HG03565 (cell line): ENCODE measurements around the gene FRRS1L.

Experiments used
- ATAC-seq: cut with Tn5 transposase; IDR thresholded peaks from one replicate; pipeline ENCODE4 v1.9.1; 2021; ENCODE audit warnings: mild to moderate bottlenecking, moderate library complexity; ENCODE audit not compliant: unreplicated experiment

The FRRS1L gene

GRCh38 chr9:109166771-109167601 is at the start of gene FRRS1L:
Gene FRRS1L (minus strand): TSS chr9:109167249. CDS start chr9:109167138, 111 bp downstream.
- ATAC-seq: no peak

- no peak for ATAC-seq
Measured at GRCh38 chr9:109214414-109214813, 47.4 kb upstream of the FRRS1L start.

DNA sequence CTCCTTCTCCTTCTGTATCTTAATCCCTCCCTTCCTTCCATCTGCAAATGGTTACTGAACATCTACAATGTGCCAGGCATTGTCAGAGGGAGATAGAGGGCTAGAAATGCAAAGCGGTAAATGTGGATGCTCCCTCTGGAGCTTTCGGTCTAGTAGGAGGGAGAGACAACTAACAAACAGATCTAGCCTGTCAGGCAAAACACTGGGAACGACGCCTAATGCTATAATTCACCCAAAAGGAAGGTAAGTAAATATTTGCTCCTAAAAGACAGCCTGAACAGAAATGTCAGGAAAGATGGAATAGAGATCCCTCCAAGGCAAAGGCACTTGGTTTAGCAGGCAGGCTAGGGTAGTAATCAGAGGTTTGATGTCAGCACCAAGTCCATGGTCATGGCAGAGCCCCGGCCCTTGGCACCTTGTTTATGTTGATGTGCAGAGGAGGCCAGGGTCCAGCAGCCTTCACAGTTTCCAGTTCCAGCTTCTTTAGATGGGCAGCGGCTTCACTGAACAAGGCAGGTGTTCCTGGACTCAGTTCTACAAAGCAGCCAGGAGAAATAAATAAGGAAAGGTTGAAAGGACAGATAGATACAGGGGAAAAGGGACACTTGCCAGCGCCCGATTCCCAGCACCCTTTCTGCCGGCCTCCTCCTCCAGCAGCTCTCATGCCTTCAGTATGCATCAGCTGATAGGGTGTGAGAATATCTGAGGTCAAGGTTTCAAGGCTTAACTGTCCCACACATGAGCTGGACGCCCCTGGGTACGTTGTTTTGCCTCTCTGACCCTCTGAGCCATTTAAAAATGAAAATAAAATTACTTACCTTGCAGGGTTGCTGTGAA is 46.5 kb upstream of the FRRS1L start:
- no peak for ATAC-seq

DNA sequence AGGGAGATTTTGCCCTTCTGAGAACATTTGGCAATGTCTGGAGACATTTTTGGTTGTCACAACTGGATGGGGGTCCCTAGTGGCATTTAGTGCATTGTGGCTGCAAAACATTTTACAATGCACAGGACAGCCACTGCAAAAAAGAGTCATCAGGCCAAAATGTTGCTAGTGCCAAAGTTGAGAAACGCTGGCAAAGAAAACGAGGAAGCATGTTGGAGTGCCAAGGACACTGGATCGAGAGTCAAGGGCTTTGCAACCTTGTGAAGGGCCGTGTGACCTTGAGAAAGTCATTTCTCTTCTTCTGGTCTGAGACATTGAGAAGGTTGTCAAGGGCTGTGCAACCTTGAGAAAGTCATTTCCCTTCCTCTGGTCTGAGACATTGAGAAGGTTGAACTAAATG is 45.7 kb upstream of the FRRS1L start:
- ATAC-seq: no peak

DNA sequence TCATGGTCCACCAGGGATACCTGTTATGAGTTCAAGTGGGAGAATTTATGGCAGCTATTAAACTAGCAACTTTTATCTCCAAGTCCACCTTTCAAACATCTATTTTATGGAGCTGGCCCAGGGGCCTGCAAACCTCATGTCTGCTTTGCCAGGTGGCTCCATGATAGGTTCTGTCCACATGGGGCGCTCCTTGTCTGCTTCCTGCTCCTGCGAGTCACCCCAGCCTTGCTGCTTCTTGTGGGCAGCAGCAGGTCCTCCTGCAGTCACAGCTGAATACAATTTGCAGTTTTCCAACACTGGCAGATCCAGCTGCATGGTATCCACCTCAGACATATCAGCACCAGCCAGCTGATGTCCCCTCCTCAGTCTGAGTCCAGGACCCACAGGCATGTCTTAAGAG is 39.6 kb upstream of the FRRS1L start:
- ATAC-seq: no peak

DNA sequence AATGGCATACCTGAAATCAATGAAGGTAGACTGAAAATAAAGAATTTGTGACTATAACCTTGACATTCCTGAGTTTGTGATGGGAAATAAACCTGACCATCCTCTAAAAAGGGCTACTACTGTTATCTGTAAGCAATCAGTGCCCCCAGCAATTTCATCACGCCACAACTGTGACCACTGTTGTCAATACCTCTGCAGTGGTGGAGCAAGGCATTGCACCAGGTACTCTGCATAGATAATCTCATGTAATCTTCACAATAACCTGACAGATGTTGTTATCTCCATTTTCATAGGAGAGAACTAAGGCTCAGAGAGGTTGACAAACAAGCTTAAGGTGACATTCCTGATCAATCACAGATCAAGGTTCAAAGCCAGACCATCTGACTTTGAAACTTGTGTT is 38.5 kb upstream of the FRRS1L start:
- no peak for ATAC-seq

DNA sequence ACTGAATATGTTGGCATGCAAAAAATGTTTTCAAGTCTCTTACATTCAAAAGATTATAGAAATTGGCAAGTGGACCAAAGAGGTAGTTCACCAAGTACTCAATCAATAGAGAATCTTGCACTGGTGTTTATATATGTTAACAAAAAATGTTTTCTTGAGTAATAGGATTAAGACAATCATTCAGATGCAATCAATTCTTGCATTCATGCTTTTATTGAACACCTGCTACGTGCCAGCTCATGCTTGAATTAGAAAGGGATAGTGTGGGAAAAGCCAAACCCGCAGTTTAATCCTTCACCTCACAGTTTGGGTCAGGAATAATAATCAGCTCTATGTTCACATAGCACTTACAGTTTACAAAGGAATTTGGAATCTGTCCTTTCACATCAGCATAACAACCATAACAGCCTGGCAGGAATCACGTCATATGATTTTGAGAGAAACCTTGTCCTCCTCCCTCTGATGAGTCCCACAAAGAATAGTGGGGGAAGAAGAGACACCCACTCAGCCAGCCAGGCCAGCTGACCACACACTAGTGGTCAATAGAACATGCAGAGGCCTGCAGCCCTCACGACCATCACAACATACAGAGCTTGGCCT is 36.8 kb upstream of the FRRS1L start:
- ATAC-seq: no peak

DNA sequence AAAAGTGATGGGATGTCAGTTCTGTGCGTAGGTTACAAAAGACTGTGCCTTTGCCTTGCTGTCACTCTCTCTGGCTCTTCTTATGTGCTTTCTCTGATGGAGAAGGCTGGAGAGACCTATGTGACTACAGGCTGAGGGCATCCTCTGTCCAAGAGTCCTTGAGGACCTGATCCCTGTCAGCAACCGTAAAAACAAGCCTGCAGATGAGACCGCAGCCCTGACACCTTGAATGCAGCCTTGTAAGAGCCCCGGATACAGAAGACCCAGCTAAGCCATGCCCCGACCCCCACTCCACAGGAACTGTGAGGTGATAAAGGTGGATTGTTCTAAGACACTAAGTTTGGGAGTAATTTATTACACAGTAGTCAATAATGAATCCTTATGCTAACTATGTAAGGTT is 32.6 kb upstream of the FRRS1L start:
- no peak for ATAC-seq

- ATAC-seq: no peak
Measured at GRCh38 chr9:109198736-109199382, 31.8 kb upstream of the FRRS1L start.

GRCh38 chr9:109193974-109194556 is 27.0 kb upstream of the FRRS1L start:
- ATAC-seq: no peak

GRCh38 chr9:109192732-109193361 is 25.8 kb upstream of the FRRS1L start:
- ATAC-seq: no peak

DNA sequence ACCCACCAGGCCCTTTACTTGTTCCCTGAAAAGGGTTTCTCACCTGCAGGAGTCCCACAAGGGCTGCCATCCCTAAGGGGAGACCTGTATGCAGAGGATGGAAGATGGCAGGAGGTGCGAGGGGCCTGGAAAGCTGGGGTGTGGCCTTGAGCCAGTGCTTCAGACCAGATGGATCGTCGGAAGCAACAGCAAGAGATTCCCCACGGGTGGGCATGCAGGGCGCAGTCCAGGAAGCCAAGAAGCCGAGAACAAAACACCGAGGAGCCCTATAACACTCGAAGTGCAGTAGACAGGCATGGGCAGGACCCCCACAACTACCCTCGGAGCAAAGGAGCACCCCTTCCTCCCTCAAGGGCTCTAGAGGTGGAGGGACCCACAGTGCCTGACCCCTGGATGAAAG is 24.7 kb upstream of the FRRS1L start:
- ATAC-seq: no peak

GRCh38 chr9:109190151-109190550 is 23.1 kb upstream of the FRRS1L start:
- ATAC-seq: no peak

- ATAC-seq: no peak
Measured at GRCh38 chr9:109186857-109187520, 19.9 kb upstream of the FRRS1L start.

GRCh38 chr9:109182940-109183798 is 16.1 kb upstream of the FRRS1L start:
- no peak for ATAC-seq

GRCh38 chr9:109182550-109182939 is 15.5 kb upstream of the FRRS1L start:
- ATAC-seq: no peak

DNA sequence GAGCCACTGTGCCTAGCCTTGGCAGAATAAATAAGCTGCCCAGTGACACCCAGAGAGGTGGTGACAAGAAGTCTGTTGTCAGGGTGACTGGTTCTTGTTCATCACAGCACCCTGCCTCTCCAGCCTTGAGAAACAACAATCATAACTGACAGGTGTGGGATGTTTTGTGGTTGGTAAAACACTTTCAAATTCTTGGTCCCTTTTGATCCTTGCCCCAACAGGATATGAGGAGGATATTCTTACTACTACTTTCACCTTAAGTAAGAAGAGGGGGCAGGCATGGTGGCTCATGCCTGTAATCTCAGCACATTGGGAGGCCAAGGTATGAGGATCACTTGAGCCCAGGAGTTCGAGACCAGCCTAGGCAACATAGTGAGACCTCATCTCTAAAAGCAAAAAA is 14.2 kb upstream of the FRRS1L start:
- peak; percentile 77 for ATAC-seq

DNA sequence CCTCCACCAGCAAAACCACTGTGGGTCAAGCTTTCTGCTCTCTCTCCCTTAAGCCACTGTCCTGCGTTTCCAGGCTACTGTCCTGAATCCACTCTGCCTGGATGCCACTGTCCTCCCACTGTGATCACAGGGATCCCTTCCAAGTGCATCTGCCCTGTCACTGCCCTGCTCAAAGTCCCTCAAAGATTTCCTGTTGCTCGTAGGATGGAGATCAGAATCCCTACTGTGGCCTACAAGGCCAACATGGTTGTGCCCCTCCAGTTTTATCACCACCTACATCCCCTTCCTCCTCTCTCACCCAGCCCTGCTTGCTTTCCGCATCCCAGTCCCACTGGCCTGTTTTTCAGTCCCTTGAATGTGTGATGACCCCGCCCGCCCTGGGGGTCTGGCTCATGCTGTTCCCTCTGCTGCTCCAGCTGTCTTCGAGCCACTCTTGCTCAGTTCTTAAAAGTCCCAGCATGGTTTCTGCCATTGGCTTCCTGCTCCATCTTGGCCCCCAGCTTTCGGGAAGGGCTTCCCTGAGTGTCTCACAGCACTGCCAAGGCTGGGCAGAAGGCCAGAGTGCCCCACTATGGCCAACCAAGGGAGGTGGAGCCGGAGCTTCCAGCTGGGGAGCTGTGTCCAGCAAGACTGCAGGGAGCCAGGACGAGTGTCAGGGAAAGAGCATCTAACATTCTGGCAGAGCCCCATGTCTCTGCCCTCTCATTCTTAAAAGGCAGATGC is 12.9 kb upstream of the FRRS1L start:
- ATAC-seq: no peak
